ENCODE measurements around the gene RPN1. TPM values are rescaled to one million over a fixed set of nuclear protein-coding genes. Genes with fewer than 3 reads are reported as not detected.

Gene RPN1
- total and polyA plus RNA-seq, 2 of the 8 experiments (the other 6 are each of a cell fraction or from before 2014, with no cell fraction given) = 165 to 211 TPM

DNA sequence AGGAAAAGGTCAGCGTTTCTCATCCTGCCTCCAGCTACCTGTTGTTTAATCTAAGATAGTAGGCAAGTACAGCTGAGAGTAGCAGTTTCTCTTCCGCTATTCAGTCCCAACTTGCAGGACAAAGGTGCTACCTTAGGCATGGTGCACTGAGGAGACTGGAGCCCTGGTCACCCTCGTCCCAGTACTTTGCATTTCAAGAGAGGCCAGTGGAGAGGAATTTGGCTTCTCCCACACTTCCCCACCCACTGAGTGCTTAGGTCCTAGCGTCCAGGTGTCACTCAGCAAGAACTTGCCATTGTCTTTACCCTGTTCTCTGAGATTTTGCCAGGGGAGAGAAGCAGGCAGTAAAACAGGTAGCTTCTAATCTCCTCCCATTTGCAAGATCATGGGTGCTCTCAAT, 12.5 kb upstream of the RPN1 start (continued):
- TF ChIP-seq, protein P1, sequence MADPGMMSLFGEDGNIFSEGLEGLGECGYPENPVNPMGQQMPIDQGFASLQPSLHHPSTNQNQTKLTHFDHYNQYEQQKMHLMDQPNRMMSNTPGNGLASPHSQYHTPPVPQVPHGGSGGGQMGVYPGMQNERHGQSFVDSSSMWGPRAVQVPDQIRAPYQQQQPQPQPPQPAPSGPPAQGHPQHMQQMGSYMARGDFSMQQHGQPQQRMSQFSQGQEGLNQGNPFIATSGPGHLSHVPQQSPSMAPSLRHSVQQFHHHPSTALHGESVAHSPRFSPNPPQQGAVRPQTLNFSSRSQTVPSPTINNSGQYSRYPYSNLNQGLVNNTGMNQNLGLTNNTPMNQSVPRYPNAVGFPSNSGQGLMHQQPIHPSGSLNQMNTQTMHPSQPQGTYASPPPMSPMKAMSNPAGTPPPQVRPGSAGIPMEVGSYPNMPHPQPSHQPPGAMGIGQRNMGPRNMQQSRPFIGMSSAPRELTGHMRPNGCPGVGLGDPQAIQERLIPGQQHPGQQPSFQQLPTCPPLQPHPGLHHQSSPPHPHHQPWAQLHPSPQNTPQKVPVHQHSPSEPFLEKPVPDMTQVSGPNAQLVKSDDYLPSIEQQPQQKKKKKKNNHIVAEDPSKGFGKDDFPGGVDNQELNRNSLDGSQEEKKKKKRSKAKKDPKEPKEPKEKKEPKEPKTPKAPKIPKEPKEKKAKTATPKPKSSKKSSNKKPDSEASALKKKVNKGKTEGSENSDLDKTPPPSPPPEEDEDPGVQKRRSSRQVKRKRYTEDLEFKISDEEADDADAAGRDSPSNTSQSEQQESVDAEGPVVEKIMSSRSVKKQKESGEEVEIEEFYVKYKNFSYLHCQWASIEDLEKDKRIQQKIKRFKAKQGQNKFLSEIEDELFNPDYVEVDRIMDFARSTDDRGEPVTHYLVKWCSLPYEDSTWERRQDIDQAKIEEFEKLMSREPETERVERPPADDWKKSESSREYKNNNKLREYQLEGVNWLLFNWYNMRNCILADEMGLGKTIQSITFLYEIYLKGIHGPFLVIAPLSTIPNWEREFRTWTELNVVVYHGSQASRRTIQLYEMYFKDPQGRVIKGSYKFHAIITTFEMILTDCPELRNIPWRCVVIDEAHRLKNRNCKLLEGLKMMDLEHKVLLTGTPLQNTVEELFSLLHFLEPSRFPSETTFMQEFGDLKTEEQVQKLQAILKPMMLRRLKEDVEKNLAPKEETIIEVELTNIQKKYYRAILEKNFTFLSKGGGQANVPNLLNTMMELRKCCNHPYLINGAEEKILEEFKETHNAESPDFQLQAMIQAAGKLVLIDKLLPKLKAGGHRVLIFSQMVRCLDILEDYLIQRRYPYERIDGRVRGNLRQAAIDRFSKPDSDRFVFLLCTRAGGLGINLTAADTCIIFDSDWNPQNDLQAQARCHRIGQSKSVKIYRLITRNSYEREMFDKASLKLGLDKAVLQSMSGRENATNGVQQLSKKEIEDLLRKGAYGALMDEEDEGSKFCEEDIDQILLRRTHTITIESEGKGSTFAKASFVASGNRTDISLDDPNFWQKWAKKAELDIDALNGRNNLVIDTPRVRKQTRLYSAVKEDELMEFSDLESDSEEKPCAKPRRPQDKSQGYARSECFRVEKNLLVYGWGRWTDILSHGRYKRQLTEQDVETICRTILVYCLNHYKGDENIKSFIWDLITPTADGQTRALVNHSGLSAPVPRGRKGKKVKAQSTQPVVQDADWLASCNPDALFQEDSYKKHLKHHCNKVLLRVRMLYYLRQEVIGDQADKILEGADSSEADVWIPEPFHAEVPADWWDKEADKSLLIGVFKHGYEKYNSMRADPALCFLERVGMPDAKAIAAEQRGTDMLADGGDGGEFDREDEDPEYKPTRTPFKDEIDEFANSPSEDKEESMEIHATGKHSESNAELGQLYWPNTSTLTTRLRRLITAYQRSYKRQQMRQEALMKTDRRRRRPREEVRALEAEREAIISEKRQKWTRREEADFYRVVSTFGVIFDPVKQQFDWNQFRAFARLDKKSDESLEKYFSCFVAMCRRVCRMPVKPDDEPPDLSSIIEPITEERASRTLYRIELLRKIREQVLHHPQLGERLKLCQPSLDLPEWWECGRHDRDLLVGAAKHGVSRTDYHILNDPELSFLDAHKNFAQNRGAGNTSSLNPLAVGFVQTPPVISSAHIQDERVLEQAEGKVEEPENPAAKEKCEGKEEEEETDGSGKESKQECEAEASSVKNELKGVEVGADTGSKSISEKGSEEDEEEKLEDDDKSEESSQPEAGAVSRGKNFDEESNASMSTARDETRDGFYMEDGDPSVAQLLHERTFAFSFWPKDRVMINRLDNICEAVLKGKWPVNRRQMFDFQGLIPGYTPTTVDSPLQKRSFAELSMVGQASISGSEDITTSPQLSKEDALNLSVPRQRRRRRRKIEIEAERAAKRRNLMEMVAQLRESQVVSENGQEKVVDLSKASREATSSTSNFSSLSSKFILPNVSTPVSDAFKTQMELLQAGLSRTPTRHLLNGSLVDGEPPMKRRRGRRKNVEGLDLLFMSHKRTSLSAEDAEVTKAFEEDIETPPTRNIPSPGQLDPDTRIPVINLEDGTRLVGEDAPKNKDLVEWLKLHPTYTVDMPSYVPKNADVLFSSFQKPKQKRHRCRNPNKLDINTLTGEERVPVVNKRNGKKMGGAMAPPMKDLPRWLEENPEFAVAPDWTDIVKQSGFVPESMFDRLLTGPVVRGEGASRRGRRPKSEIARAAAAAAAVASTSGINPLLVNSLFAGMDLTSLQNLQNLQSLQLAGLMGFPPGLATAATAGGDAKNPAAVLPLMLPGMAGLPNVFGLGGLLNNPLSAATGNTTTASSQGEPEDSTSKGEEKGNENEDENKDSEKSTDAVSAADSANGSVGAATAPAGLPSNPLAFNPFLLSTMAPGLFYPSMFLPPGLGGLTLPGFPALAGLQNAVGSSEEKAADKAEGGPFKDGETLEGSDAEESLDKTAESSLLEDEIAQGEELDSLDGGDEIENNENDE (IDR thresholded peaks at IDR 0.05; ENCODE audit: insufficient replicate concordance, low read length) = no peak
- TF ChIP-seq POLR2A (IDR thresholded peaks at IDR 0.05; ENCODE audit: control extremely low read depth in 1 of 2, low read depth in 2 of 2, low read length in 2 of 2) = no peak
- no peak for TF ChIP-seq SIX5 (IDR thresholded peaks at IDR 0.05; ENCODE audit: low read depth, low read length)
- no peak for TF ChIP-seq MAFK (IDR thresholded peaks at IDR 0.05; ENCODE audit: low read depth, low read length)
- TF ChIP-seq RAD21 (IDR thresholded peaks at IDR 0.05 in 1 of 2, conservative IDR thresholded peaks at IDR 0.05 in 1 of 2; ENCODE audit: low read depth in 2 of 2, low read length in 2 of 2) = no peak
- no peak for TF ChIP-seq KDM5A (IDR thresholded peaks at IDR 0.05; ENCODE audit: low read length)
- no peak for TF ChIP-seq ZNF274 (IDR thresholded peaks at IDR 0.05; ENCODE audit: borderline replicate concordance, extremely low read depth, low read length)
- no peak for TF ChIP-seq JUN (IDR thresholded peaks at IDR 0.05; ENCODE audit: low read depth, low read length)
- TF ChIP-seq GABPA (IDR thresholded peaks at IDR 0.05; ENCODE audit: borderline replicate concordance, insufficient read depth, low read length) = no peak
- TF ChIP-seq POU5F1 (IDR thresholded peaks at IDR 0.05; ENCODE audit: low read depth, low read length) = no peak
- TF ChIP-seq BACH1 (IDR thresholded peaks at IDR 0.05; ENCODE audit: low read length) = no peak
- TF ChIP-seq FOSL1 (IDR thresholded peaks at IDR 0.05; ENCODE audit: insufficient read depth, low read depth, low read length) = no peak
